Breast epithelium (tissue), 3 donors: ENCODE results near the gene FSIP2.

Experiments
- POLR2A ChIP-seq: fragments of 450-650 bp; IDR thresholded peaks from one replicate; pipeline ENCODE4 v1.6.1; 2016; ENCODE audit warnings: antibody characterized with exemption, mild to moderate bottlenecking, moderate library complexity
- POLR2AphosphoS5 ChIP-seq, 3 donors: sonication (generic); formaldehyde crosslinking; IDR thresholded peaks; one replicate each; pipeline ENCODE4 v1.6.1; 2017; ENCODE audit warnings: antibody characterized with exemption in 3 of 3
- TF ChIP-seq, protein P1 (sequence below), 3 donors: fragments of 450-650 bp; IDR thresholded peaks; one replicate each; pipeline ENCODE4 v1.5.1; 2016 to 2017; ENCODE audit warnings: antibody characterized with exemption in 3 of 3, mild to moderate bottlenecking in 3 of 3, moderate library complexity in 3 of 3

DNA sequence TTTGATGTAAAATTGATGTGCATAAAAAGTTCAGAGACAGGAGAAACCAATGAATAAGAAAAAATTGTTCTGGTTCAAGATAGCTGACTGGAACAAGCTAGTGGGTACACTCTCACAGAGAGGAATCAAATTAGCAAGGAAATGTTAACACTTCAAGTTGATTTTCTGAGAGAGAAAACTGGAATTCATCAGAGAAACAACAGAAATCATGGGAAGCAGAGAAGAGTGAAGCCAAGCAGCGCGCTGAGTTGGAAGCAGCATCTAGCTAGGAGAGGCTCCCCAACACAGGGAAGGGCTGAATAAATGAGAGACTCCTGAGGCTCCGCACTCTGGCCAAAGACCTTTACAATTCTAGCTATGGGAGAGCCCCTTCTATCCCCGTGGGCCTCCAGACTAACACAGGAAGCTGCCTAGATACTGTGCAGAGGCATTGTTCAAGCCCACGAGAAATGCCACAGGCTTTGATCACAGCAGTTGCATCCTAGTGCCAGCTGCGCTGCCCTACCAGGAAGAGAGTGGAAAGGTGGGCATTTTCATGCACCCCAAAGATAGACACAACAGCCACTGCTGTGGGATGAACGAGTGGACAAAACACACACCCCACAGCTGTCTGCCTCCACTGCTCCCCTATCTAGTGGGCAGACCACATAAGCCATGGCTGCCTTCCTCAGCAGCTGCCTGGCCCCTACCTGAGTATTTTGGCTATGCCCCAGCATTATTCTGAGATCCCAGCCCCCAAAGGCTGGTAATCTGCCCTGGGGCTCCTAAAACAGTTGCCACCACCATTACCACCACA is 136.7 kb downstream of the FSIP2 start:
- TF ChIP-seq, protein P1, sequence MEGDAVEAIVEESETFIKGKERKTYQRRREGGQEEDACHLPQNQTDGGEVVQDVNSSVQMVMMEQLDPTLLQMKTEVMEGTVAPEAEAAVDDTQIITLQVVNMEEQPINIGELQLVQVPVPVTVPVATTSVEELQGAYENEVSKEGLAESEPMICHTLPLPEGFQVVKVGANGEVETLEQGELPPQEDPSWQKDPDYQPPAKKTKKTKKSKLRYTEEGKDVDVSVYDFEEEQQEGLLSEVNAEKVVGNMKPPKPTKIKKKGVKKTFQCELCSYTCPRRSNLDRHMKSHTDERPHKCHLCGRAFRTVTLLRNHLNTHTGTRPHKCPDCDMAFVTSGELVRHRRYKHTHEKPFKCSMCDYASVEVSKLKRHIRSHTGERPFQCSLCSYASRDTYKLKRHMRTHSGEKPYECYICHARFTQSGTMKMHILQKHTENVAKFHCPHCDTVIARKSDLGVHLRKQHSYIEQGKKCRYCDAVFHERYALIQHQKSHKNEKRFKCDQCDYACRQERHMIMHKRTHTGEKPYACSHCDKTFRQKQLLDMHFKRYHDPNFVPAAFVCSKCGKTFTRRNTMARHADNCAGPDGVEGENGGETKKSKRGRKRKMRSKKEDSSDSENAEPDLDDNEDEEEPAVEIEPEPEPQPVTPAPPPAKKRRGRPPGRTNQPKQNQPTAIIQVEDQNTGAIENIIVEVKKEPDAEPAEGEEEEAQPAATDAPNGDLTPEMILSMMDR (IDR thresholded peaks at IDR 0.05), result no peak
- no peak for TF ChIP-seq POLR2A
- no peak for TF ChIP-seq POLR2AphosphoS5 (IDR thresholded peaks at IDR 0.05)
